Mononuclear cell (primary cell): ENCODE measurements around the gene RERE. TPM values are rescaled to one million over a fixed set of nuclear protein-coding genes. Genes with fewer than 3 reads are reported as not detected.

Experiments used
- H3K27me3 ChIP-seq: 2 replicates; pipeline ENCODE4 v1.6.0; 2011; ENCODE audit warnings: low read length, control low read depth; ENCODE audit not compliant: insufficient read depth
- H3K4me1 ChIP-seq: 2 replicates; pipeline ENCODE4 v1.5.1; 2011; ENCODE audit warnings: mild to moderate bottlenecking, low read length, control low read depth; ENCODE audit not compliant: insufficient read depth
- H3K4me3 ChIP-seq: 2 replicates; pipeline ENCODE4 v1.5.1; 2011; ENCODE audit warnings: mild to moderate bottlenecking, low read length, moderate library complexity
- H3K9me3 ChIP-seq: 2 replicates; pipeline ENCODE4 v1.5.1; 2011; ENCODE audit warnings: low read depth, mild to moderate bottlenecking, control low read depth, low read length
- total RNA-seq: library from RNA; depleted of rRNA; stranded (reverse); fragments of >200 nt; gene quantifications from one replicate; pipeline ENCODE4 v1.2.3, GENCODE V29; 2012

The RERE gene
- total RNA-seq, 1 donor = 60.7 TPM

DNA sequence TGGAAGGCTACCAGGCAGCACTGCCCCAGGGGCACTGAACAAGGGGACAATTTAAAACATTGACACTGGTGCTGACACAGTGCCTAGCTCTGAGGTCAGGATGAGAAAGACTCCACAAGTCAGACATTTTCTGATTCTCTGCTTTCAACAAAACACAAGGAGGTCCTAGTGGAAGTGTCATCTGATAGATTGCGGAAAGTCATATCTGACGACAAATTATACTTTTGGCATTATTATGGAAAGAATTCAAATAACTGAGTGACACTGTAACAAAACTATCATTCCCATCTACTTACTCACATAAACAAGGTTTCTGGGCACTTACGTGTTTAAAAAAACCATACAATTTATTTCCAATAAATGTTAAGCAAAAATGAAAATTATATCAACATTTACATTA, 376.0 kb downstream of the RERE start:
- Histone ChIP-seq H3K27me3 (no peaks in the 10 kb centered on the region), H3K9me3 (no peaks in the 10 kb centered on the region), H3K4me3 (no peak overlapping the region), H3K4me1 (peaks cover 16% of the 10 kb centered on the region)

- no peak overlapping the region for H3K4me3 ChIP-seq
- H3K9me3 ChIP-seq = no peaks in the 10 kb centered on the region
- H3K4me1 ChIP-seq = peaks cover 16% of the 10 kb centered on the region
- H3K27me3 ChIP-seq = no peaks in the 10 kb centered on the region
These were observed 378.3 kb downstream of the RERE start for GRCh38 chr1:8439015-8439702.

GRCh38 chr1:8438489-8438888, 379.0 kb downstream of the RERE start:
- no peaks in the 10 kb centered on the region for H3K9me3 ChIP-seq
- H3K4me1 ChIP-seq = peaks cover 16% of the 10 kb centered on the region
- H3K27me3 ChIP-seq = no peaks in the 10 kb centered on the region
- no peak overlapping the region for H3K4me3 ChIP-seq

- Histone ChIP-seq H3K9me3 (no peaks in the 10 kb centered on the region), H3K27me3 (no peaks in the 10 kb centered on the region), H3K4me1 (peaks cover 18% of the 10 kb centered on the region), H3K4me3 (no peak overlapping the region)
These were observed 380.1 kb downstream of the RERE start for GRCh38 chr1:8437347-8437746.

GRCh38 chr1:8435569-8436071, 381.8 kb downstream of the RERE start:
- Histone ChIP-seq H3K9me3 (no peaks in the 10 kb centered on the region), H3K4me1 (peaks cover 35% of the 10 kb centered on the region), H3K4me3 (no peak overlapping the region), H3K27me3 (no peaks in the 10 kb centered on the region)

GRCh38 chr1:8434101-8434500, 383.3 kb downstream of the RERE start:
- H3K4me3 ChIP-seq = no peak overlapping the region
- no peaks in the 10 kb centered on the region for H3K27me3 ChIP-seq
- H3K4me1 ChIP-seq = peaks cover 45% of the 10 kb centered on the region
- no peaks in the 10 kb centered on the region for H3K9me3 ChIP-seq

DNA sequence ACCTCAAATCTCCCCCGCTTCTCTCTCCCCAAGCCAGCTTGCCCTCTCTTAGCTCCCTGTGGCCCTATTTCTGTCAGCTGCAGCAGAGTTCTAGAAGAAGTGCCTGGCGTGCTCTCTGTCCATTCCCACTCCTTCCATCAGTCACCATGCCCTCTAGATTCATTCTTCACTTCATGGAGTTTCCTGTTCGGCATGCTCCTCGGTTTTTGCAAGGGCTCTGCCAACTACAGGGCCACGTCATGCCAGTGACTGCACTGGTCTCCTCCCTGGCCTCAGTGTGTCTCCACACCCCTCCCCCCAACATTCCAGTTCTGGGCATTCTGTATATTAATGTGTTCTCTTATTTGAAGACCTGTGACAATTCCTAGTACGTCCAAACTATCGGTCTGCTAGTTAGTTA, 385.7 kb downstream of the RERE start:
- no peaks in the 10 kb centered on the region for H3K27me3 ChIP-seq
- no peaks in the 10 kb centered on the region for H3K9me3 ChIP-seq
- no peak overlapping the region for H3K4me3 ChIP-seq
- peaks cover 57% of the 10 kb centered on the region for H3K4me1 ChIP-seq

DNA sequence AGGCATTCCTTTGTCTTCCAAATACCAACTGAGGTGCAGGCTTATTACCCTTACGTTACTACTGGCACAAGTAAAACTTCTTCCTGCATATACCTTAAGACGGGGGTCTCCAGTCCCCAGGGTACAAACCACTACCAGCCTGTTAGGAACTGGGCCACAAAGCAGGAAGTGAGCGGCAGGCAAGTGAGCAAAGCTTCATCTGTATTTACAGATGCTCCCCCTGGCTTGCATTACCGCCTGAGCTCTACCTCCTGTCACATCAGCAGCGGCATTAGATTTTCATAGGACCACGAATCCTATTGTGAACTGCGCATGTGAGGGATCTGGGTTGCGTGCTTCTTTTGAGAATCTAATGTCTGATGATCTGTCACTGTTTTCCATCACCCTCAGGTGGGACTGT, 386.4 kb downstream of the RERE start:
- no peaks in the 10 kb centered on the region for H3K9me3 ChIP-seq
- H3K4me3 ChIP-seq = no peak overlapping the region
- H3K27me3 ChIP-seq = no peaks in the 10 kb centered on the region
- H3K4me1 ChIP-seq = peaks cover 65% of the 10 kb centered on the region

GRCh38 chr1:8430476-8430875, 387.0 kb downstream of the RERE start:
- H3K9me3 ChIP-seq = no peaks in the 10 kb centered on the region
- no peak overlapping the region for H3K4me3 ChIP-seq
- H3K27me3 ChIP-seq = no peaks in the 10 kb centered on the region
- H3K4me1 ChIP-seq = peaks cover 70% of the 10 kb centered on the region

- H3K4me3 ChIP-seq = no peak overlapping the region
- H3K27me3 ChIP-seq = no peaks in the 10 kb centered on the region
- peaks cover 79% of the 10 kb centered on the region for H3K4me1 ChIP-seq
These were observed 387.8 kb downstream of the RERE start for GRCh38 chr1:8429549-8430110.

GRCh38 chr1:8428441-8428840, 389.0 kb downstream of the RERE start:
- H3K9me3 ChIP-seq = no peaks in the 10 kb centered on the region
- H3K4me3 ChIP-seq = no peak overlapping the region
- peaks cover 85% of the 10 kb centered on the region for H3K4me1 ChIP-seq
- H3K27me3 ChIP-seq = no peaks in the 10 kb centered on the region

More at GRCh38 chr1:8429549-8430110, 387.8 kb downstream of the RERE start:
- no peaks in the 10 kb centered on the region for H3K9me3 ChIP-seq

GRCh38 chr1:8427986-8428385, 389.5 kb downstream of the RERE start:
- no peak overlapping the region for H3K4me3 ChIP-seq
- no peaks in the 10 kb centered on the region for H3K9me3 ChIP-seq
- no peaks in the 10 kb centered on the region for H3K27me3 ChIP-seq
- H3K4me1 ChIP-seq = peaks cover 85% of the 10 kb centered on the region

DNA sequence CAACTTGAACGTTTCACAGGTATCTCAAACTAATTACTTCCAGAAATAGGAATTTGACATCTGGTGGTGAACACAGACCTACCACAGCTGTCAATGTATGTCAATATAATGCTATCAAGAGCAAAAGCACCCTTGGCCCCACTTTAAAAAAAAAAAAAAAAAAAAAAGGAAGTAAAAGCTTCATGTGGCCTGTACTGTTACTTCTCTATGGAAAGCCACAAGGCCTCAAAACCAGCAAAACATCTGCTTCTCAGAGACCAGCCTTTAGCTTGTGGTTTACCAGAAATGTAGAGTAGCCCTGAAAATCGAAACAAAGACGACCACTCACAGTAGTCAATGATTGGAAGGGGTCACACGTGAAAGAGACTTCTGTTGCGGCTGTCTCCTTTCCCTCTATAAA, 389.9 kb downstream of the RERE start:
- Histone ChIP-seq H3K4me1 (peaks cover 86% of the 10 kb centered on the region), H3K9me3 (no peaks in the 10 kb centered on the region), H3K27me3 (no peaks in the 10 kb centered on the region), H3K4me3 (no peak overlapping the region)

DNA sequence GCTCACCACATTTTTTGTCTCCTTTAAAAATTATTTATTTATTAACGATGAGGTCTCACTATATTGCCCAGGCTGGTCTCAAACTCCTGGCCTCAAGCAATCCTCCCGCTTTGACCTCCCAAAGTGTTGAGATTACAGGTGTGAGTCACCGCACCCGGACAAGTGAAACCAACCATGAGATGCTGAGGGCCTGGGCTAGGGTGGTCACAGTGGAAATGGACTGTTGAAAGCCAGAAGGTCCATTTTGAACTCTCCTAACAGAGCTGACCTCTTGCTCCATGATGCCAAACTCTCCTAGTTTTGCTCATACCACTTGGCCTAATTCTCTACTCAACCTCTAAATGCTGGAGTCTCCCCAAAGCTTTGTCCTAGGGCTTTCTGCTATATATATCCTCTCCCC, 390.4 kb downstream of the RERE start:
- Histone ChIP-seq H3K4me3 (no peak overlapping the region), H3K9me3 (no peaks in the 10 kb centered on the region), H3K4me1 (peaks cover 86% of the 10 kb centered on the region), H3K27me3 (no peaks in the 10 kb centered on the region)

- Histone ChIP-seq H3K9me3 (no peaks in the 10 kb centered on the region), H3K4me1 (peaks cover 81% of the 10 kb centered on the region), H3K27me3 (no peaks in the 10 kb centered on the region), H3K4me3 (no peak overlapping the region)
These were observed 391.7 kb downstream of the RERE start for GRCh38 chr1:8425781-8426161.
